SK-N-SH (cell line): ENCODE results near the gene TAS1R1. TPM values are rescaled to one million over a fixed set of nuclear protein-coding genes. Genes with fewer than 3 reads are reported as not detected.

Experiments used
- CTCF ChIA-PET: fragments of 300-600, 350-600 bp; formaldehyde crosslinking; extraction: SDS; loops from one replicate; lab custom pipeline; 2021; lab: Yijun Ruan, JAX
- POLR2A ChIA-PET: fragments of 350-600 bp; sonication (Branson Sonifier 250); formaldehyde crosslinking; extraction: SDS; loops from one replicate; lab custom pipeline; 2020; ENCODE audit warnings: antibody characterized with exemption, inconsistent platforms; lab: Yijun Ruan, JAX
- DNase-seq: peaks from one replicate; pipeline ENCODE4 v3.0.0; 2012
- H2AFZ ChIP-seq: fragments of 200-600 bp; sonication (generic); 2 replicates; pipeline ENCODE4 v1.8.1; 2016; ENCODE audit warnings: antibody characterized with exemption, mild to moderate bottlenecking, low read depth
- H3F3A ChIP-seq: fragments of 200-600 bp; sonication (generic); replicated peaks from 2 replicates; pipeline ENCODE3; 2016; ENCODE audit warnings: antibody characterized with exemption, mild to moderate bottlenecking; ENCODE audit not compliant: insufficient read depth
- H3K27ac ChIP-seq, 2 experiments: fragments of 200-500 bp in 1 of 2; fragments of 200-600 bp in 1 of 2; sonication (Bioruptor generic) in 1 of 2; sonication (generic), shearing (Covaris generic) in 1 of 2; 2 replicates each; pipeline versions ENCODE4 v1.5.1 to v1.6.1; 2014 to 2016; ENCODE audit warnings: low read depth in 2 of 2, inconsistent platforms in 1 of 2, low read length in 1 of 2, mild to moderate bottlenecking in 1 of 2, mixed read lengths in 1 of 2
- H3K27me3 ChIP-seq: fragments of 200-600 bp; sonication (generic), shearing (Covaris generic); 2 replicates; pipeline ENCODE4 v1.6.1; 2016; ENCODE audit warnings: mixed run types; ENCODE audit not compliant: insufficient read depth
- H3K36me3 ChIP-seq, 2 experiments: fragments of 200-500 bp in 1 of 2; fragments of 200-600 bp in 1 of 2; sonication (Bioruptor generic) in 1 of 2; sonication (generic) in 1 of 2; replicated peaks in 1 of 2; 2 replicates each; pipeline versions ENCODE3 to v1.5.1; 2014 to 2016; ENCODE audit warnings: low read length in 1 of 2, mild to moderate bottlenecking in 1 of 2; ENCODE audit not compliant: insufficient read depth in 2 of 2, control insufficient read depth in 1 of 2
- H3K4me1 ChIP-seq, 2 experiments: fragments of 200-500 bp in 1 of 2; fragments of 200-600 bp in 1 of 2; sonication (Bioruptor generic) in 1 of 2; sonication (generic), shearing (Covaris generic) in 1 of 2; 2 replicates each; pipeline versions ENCODE4 v1.5.1 to v1.6.1; 2014 to 2016; ENCODE audit warnings: low read depth in 1 of 2, low read length in 1 of 2, mixed run types in 1 of 2; ENCODE audit not compliant: insufficient read depth in 2 of 2, control insufficient read depth in 1 of 2
- H3K4me2 ChIP-seq: fragments of 200-600 bp; sonication (generic), shearing (Covaris generic); 2 replicates; pipeline ENCODE4 v1.6.1; 2017; ENCODE audit warnings: mixed run types
- H3K4me3 ChIP-seq, 2 experiments: fragments of 200-500 bp in 1 of 2; fragments of 200-600 bp in 1 of 2; sonication (Bioruptor generic) in 1 of 2; sonication (generic), shearing (Covaris generic) in 1 of 2; 2 replicates each; pipeline versions ENCODE4 v1.5.1 to v1.8.1; 2014 to 2016; ENCODE audit warnings: low read depth in 2 of 2, inconsistent platforms in 1 of 2, low read length in 1 of 2, mild to moderate bottlenecking in 1 of 2, mixed read lengths in 1 of 2, moderate library complexity in 1 of 2
- H3K79me2 ChIP-seq: fragments of 200-600 bp; sonication (generic); 2 replicates; pipeline ENCODE4 v1.8.1; 2017; ENCODE audit warnings: mild to moderate bottlenecking; ENCODE audit not compliant: insufficient read depth
- H3K9ac ChIP-seq: fragments of 200-600 bp; sonication (generic); 2 replicates; pipeline ENCODE4 v1.6.1; 2017; ENCODE audit warnings: mixed run types
- H3K9me2 ChIP-seq: fragments of 200-600 bp; sonication (generic); 2 replicates; pipeline ENCODE4 v1.6.1; 2017; ENCODE audit warnings: mixed run types
- H3K9me3 ChIP-seq: fragments of 200-600 bp; sonication (generic); 2 replicates; pipeline ENCODE4 v1.6.1; 2017; ENCODE audit warnings: mixed run types, mild to moderate bottlenecking, moderate library complexity
- H4K20me1 ChIP-seq: fragments of 200-600 bp; sonication (generic); 2 replicates; pipeline ENCODE4 v1.6.1; 2017; ENCODE audit warnings: mild to moderate bottlenecking, mixed run types; ENCODE audit not compliant: insufficient read depth
- ELF1 ChIP-seq: IDR thresholded peaks from 2 replicates; pipeline ENCODE4 v1.4.0; 2012
- FOXJ3 ChIP-seq: sonication (generic); formaldehyde crosslinking; IDR thresholded peaks from 2 replicates; pipeline ENCODE4 v1.5.1; 2020; ENCODE audit warnings: mild to moderate bottlenecking, missing genetic modification reagents
- IRF3 ChIP-seq: fragments of 150-350 bp; IDR thresholded peaks from 2 replicates; pipeline ENCODE4 v1.6.1; 2016; ENCODE audit warnings: mild to moderate bottlenecking, low read depth, low read length
- JUND ChIP-seq: IDR thresholded peaks from 2 replicates; pipeline ENCODE4 v1.4.0; 2012
- MAX ChIP-seq: IDR thresholded peaks from 2 replicates; pipeline ENCODE4 v1.4.0; 2012; ENCODE audit warnings: low read depth
- MEF2A ChIP-seq: IDR thresholded peaks from 2 replicates; pipeline ENCODE4 v1.4.0; 2012; ENCODE audit warnings: low read depth, borderline replicate concordance
- NFIC ChIP-seq: IDR thresholded peaks from 2 replicates; pipeline ENCODE4 v1.4.0; 2012; ENCODE audit warnings: borderline replicate concordance
- RAD21 ChIP-seq: IDR thresholded peaks from 2 replicates; pipeline ENCODE4 v1.6.1; 2012; ENCODE audit warnings: mild to moderate bottlenecking, low read length
- RXRA ChIP-seq: IDR thresholded peaks from 2 replicates; pipeline ENCODE4 v1.4.0; 2012; ENCODE audit warnings: low read depth, mild to moderate bottlenecking, borderline replicate concordance
- SIN3A ChIP-seq: IDR thresholded peaks from 2 replicates; pipeline ENCODE4 v1.6.1; 2012; ENCODE audit warnings: low read depth, mild to moderate bottlenecking, low read length, moderate library complexity, borderline replicate concordance
- TAF1 ChIP-seq: IDR thresholded peaks from 2 replicates; pipeline ENCODE4 v1.6.1; 2012; ENCODE audit warnings: low read depth, mild to moderate bottlenecking, low read length, moderate library complexity, borderline replicate concordance
- USF1 ChIP-seq: IDR thresholded peaks from 2 replicates; pipeline ENCODE4 v1.4.0; 2012; ENCODE audit warnings: low read depth, borderline replicate concordance
- WGBS: methylation state at CpG from one replicate; pipeline ENCODE4 v1.1.6; 2017; ENCODE audit warnings: low lambda C conversion rate; 5-methylcytosine and 5-hydroxymethylcytosine counted together
- polyA plus RNA-seq, 3 experiments: library from polyadenylated mRNA; depleted of rRNA; stranded (reverse); fragments of >200 nt; gene quantifications; 2 replicates each; pipeline ENCODE4 v1.2.3, GENCODE V29; 2012

Gene TAS1R1
- polyA plus RNA-seq, 1 of the 3 experiments (the other 2 are of a cell fraction) = not detected

- no peak overlapping the region for H3K4me3 ChIP-seq
- H2AFZ ChIP-seq = no peak overlapping the region
- H3K4me1 ChIP-seq = no peaks in the 10 kb centered on the region; a peak in 1 of 4 replicates
- no peaks in the 10 kb centered on the region for H3K9me3 ChIP-seq
- H3K4me2 ChIP-seq = no peak overlapping the region
- ChIA-PET CTCF (interaction anchor here (1.7 kb wide), 2 partner anchors 10 to 37 kb away, joined by 4 to 5 read pairs; partner anchors contain the start of gene NOL9), POLR2A (no interaction called here)
- no peaks in the 10 kb centered on the region for H3K9me2 ChIP-seq
- H3K79me2 ChIP-seq = peaks cover 9% of the 10 kb centered on the region; the same call in 1 of the 2 replicates
- H3K9ac ChIP-seq = no peak overlapping the region
- no peaks in the 10 kb centered on the region for H3F3A ChIP-seq
- 86% methylated on average over 1 of the region's 6 CpGs for WGBS
- DNase-seq = no peak
- H4K20me1 ChIP-seq = 0 out of 2 replicates have a peak, but pooled peaks cover 5% of the 10 kb centered on the region
- peaks cover 4 to 48% of the 10 kb centered on the region in 2 experiments for H3K36me3 ChIP-seq
- no peak overlapping the region for H3K27ac ChIP-seq
- TF ChIP-seq USF1 (no peak), RXRA (no peak), IRF3 (no peak), JUND (no peak), NFIC (no peak), TAF1 (no peak), MEF2A (no peak), ELF1 (no peak), RAD21 (no peak), SIN3A (no peak), FOXJ3 (CRISPR knock-in tag) (no peak)
- H3K27me3 ChIP-seq = no peaks in the 10 kb centered on the region
Measured at GRCh38 chr1:6591644-6592043, 36.5 kb downstream of the TAS1R1 start.

GRCh38 chr1:6592441-6592840, 37.3 kb downstream of the TAS1R1 start:
- Histone ChIP-seq H3K4me2 (no peak overlapping the region), H3K36me3 (peaks cover 4 to 50% of the 10 kb centered on the region in 2 experiments), H2AFZ (no peak overlapping the region), H3F3A (no peaks in the 10 kb centered on the region), H4K20me1 (peaks cover 12% of the 10 kb centered on the region; the same call in 1 of the 2 replicates), H3K9me2 (no peaks in the 10 kb centered on the region), H3K4me1 (no peaks in the 10 kb centered on the region; a peak in 1 of 4 replicates), H3K27ac (no peak overlapping the region), H3K27me3 (no peaks in the 10 kb centered on the region), H3K9ac (no peak overlapping the region), H3K4me3 (no peak overlapping the region), H3K9me3 (no peaks in the 10 kb centered on the region), H3K79me2 (peaks cover 17% of the 10 kb centered on the region; the same call in 1 of the 2 replicates)
- no peak for TF ChIP-seq MAX
- WGBS = 80% methylated on average over 5 of the region's 5 CpGs
- no peak for DNase-seq
- ChIA-PET CTCF (interaction anchor here (1.7 kb wide), 2 partner anchors 10 to 38 kb away, joined by 4 to 5 read pairs; partner anchors contain the start of gene NOL9), POLR2A (no interaction called here)
